ENCODE measurements around the gene ABCC11.
A peak's percentile ranks its signal among the peaks of the same experiment; 100 is the strongest.
"Not testable (repeated sequence)": the region's sequence is repeated elsewhere in the genome, so short reads cannot be mapped to it uniquely, and the experiment has no call there.

ABCC11 gene

GRCh38 chr16:48271728-48272127 is 24.4 kb upstream of the ABCC11 start:
- Mint-ChIP-seq H3K9me3 (no peaks in the 10 kb centered on the region), H3K36me3 (peaks cover 39% of the 10 kb centered on the region), H3K4me3 (no peak overlapping the region), H3K4me1 (no peaks in the 10 kb centered on the region), H3K27me3 (no peaks in the 10 kb centered on the region), H3K27ac (no peak overlapping the region)
- no peak for ATAC-seq

GRCh38 chr16:48269011-48269410 is 21.7 kb upstream of the ABCC11 start:
- Mint-ChIP-seq H3K36me3 (peaks cover 31% of the 10 kb centered on the region), H3K27ac (peak overlapping the region; percentile 28), H3K4me3 (no peak overlapping the region)

DNA sequence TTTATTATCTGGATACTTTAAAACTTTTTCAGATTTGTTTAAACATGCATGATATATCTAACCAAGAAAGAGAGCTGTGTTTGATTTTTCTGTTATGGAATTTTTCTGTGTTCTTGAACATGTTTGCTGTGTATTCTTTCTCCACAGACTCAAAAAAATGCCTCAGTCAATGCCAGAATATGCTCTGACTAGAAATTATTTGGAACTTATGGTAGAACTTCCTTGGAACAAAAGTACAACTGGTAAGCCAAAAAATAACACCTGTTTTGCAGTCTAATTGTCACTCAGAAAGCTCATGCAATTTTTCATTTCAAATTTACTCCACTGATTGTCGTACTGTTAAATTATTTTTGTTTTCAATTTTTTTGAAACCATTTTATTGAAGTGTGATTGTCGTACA is 15.3 kb upstream of the ABCC11 start:
- Mint-ChIP-seq H3K27ac (no peak overlapping the region), H3K36me3 (peaks cover 69% of the 10 kb centered on the region)
- ATAC-seq, result no peak

More at GRCh38 chr16:48269011-48269410, 21.7 kb upstream of the ABCC11 start:
- Mint-ChIP-seq H3K27me3 (no peaks in the 10 kb centered on the region), H3K9me3 (no peaks in the 10 kb centered on the region), H3K4me1 (no peaks in the 10 kb centered on the region)
- no peak for ATAC-seq

GRCh38 chr16:48261569-48261968 is 14.2 kb upstream of the ABCC11 start:
- H3K4me1 Mint-ChIP-seq, result no peaks in the 10 kb centered on the region
- H3K27ac Mint-ChIP-seq, result no peak overlapping the region
- peaks cover 6% of the 10 kb centered on the region for H3K9me3 Mint-ChIP-seq
- no peak for ATAC-seq
- H3K36me3 Mint-ChIP-seq, result peaks cover 70% of the 10 kb centered on the region
- H3K27me3 Mint-ChIP-seq, result no peaks in the 10 kb centered on the region
- no peak overlapping the region for H3K4me3 Mint-ChIP-seq

More for the DNA sequence above, 15.3 kb upstream of the ABCC11 start:
- no peaks in the 10 kb centered on the region for H3K27me3 Mint-ChIP-seq
- H3K4me1 Mint-ChIP-seq, result no peaks in the 10 kb centered on the region
- peaks cover 6% of the 10 kb centered on the region for H3K9me3 Mint-ChIP-seq
- H3K4me3 Mint-ChIP-seq, result no peak overlapping the region

GRCh38 chr16:48256579-48257177 is 9.3 kb upstream of the ABCC11 start:
- Mint-ChIP-seq H3K4me3 (no peak overlapping the region), H3K36me3 (peaks cover 70% of the 10 kb centered on the region), H3K27me3 (no peaks in the 10 kb centered on the region), H3K27ac (no peak overlapping the region), H3K4me1 (no peaks in the 10 kb centered on the region), H3K9me3 (no peaks in the 10 kb centered on the region)
- no peak for ATAC-seq

GRCh38 chr16:48252013-48252412 is 4.7 kb upstream of the ABCC11 start:
- Mint-ChIP-seq H3K4me1 (peaks cover 15% of the 10 kb centered on the region), H3K27ac (no peak overlapping the region), H3K4me3 (no peak overlapping the region), H3K27me3 (no peaks in the 10 kb centered on the region), H3K9me3 (no peaks in the 10 kb centered on the region), H3K36me3 (peaks cover 38% of the 10 kb centered on the region)
- no peak for ATAC-seq

DNA sequence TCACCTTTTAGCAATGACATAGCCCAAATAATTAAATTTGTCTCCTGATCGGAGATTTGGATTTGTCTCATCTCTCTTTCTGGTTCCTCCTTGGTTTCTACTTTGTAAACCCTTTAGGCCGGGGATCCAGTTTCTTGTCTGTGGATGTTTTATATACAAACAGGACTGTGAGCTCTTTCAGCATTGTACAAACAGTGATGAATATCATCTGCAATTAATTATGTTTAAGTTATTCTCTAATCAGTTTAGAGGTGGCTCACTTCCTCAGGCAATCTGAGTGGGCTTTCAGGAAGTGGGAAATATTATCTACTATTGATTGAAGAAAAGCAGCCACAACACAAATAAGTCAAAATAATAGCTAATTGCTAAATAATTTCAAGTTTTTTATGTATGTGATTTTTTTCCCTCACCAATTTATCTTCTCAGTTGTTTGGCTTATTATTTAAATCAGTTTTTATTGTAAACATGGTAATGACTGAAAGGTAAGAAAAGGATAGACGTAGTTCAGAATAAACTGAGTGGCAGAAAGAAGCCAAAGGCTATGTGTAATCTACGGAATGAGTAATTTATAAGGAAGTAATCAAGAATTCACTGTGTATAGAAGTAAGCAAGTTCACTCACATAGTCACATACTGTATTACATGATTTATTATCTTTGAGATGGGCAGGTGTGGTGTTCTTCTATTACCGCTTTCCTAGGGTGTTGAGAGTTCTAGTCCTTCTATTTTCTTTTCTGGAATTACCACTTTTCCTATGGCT is 3.4 kb upstream of the ABCC11 start:
- no peaks in the 10 kb centered on the region for H3K9me3 Mint-ChIP-seq
- peaks cover 27% of the 10 kb centered on the region for H3K36me3 Mint-ChIP-seq
- H3K4me1 Mint-ChIP-seq, result peaks cover 26% of the 10 kb centered on the region
- H3K27me3 Mint-ChIP-seq, result no peaks in the 10 kb centered on the region
- H3K27ac Mint-ChIP-seq, result no peak overlapping the region
- ATAC-seq, result no peak
- no peak overlapping the region for H3K4me3 Mint-ChIP-seq

DNA sequence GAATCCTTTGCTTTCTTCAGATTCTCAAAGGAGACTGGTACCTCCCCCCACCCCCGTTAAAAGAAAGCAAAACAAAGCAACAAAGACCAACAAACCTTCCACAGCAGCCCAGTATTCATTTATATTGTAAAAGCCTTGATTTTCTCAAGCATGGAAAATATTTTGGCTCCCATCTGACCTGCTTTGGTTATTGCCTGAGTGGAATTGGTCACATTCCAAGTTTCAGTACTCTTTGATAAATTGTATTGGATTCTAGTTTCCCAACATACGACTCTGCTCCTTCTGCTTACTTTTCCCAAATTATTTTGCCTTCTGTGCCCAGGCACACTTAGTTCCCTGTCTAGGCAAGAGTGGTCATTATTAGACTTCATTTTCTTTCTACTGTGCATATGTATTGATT is 1.3 kb downstream of the ABCC11 start:
- Mint-ChIP-seq H3K36me3 (no peaks in the 10 kb centered on the region), H3K27ac (no peak overlapping the region), H3K9me3 (no peaks in the 10 kb centered on the region), H3K4me3 (no peak overlapping the region), H3K27me3 (no peaks in the 10 kb centered on the region), H3K4me1 (peaks cover 36% of the 10 kb centered on the region)
- ATAC-seq, result no peak

DNA sequence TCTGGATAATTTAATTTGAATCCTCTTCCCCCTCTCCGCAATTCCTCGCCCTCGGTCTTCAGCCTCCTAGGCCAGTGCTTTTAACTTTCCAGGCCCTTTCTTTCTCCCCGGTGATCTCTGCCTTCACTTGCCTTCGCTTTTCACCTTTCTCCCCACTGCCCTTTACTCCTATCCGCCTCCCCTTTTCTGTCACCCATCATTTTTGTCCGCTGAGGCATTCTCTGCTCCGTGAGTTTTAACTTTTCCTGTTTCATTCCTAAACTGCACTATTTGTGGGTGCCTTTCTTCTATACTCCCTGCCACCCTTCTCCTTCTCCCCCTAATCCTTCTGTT is 2.5 kb downstream of the ABCC11 start:
- Mint-ChIP-seq H3K4me3 (peak overlapping the region; percentile 87), H3K27ac (peak overlapping the region; percentile 87), H3K9me3 (peaks cover 3% of the 10 kb centered on the region), H3K36me3 (no peaks in the 10 kb centered on the region), H3K27me3 (no peaks in the 10 kb centered on the region), H3K4me1 (peaks cover 31% of the 10 kb centered on the region)
- ATAC-seq, result no peak

DNA sequence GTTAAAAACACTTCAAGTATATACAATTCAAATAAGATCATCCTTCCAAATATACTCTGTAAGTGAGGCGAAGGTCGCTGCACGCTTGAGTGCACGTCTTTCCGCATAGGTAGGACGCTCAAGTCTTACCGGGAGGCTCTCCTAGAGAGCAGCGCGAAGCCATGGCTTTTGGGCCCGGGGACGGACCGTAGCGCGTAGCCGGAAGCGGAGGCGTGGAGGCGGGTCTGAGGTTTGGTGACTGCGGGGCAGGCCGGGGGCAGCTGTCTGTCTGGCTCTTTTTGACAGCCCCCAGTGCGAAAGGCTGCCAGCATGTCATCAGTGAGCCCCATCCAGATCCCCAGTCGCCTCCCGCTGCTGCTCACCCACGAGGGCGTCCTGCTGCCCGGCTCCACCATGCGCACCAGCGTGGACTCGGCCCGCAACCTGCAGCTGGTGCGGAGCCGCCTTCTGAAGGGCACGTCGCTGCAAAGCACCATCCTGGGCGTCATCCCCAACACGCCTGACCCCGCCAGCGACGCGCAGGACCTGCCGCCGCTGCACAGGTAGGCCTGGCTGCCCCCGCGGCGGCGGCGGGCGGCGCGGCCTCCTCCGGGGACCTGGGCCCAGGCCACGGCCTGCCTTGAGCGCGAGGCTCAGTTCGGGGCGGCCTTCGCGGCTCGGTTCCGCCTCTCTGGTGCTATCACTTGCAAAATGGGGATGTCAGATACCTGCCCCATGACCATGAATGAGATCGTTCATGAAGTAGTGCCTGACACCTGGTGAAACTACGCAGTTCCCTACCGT is 3.1 kb downstream of the ABCC11 start, which contains the start of gene LONP2:
Gene LONP2 (plus strand): TSS at position 221 of the 783 bp plus-strand sequence. CDS start 89 bp downstream, at position 310.
- peak; percentile 98 for ATAC-seq
- Mint-ChIP-seq H3K4me1 (peaks cover 31% of the 10 kb centered on the region), H3K27me3 (no peaks in the 10 kb centered on the region), H3K27ac (peak within 1 kb of the TSS; percentile 87), H3K9me3 (peaks cover 3% of the 10 kb centered on the region), H3K4me3 (peak within 1 kb of the TSS; percentile 87), H3K36me3 (no peaks in the 10 kb centered on the region)

- not testable (repeated sequence) for H3K27ac Mint-ChIP-seq, H3K27me3 Mint-ChIP-seq, H3K9me3 Mint-ChIP-seq, H3K36me3 Mint-ChIP-seq, ATAC-seq, H3K4me3 Mint-ChIP-seq
- peaks cover 13% of the 10 kb centered on the region for H3K4me1 Mint-ChIP-seq
These were observed 7.2 kb downstream of the ABCC11 start for GRCh38 chr16:48240147-48240546.

DNA sequence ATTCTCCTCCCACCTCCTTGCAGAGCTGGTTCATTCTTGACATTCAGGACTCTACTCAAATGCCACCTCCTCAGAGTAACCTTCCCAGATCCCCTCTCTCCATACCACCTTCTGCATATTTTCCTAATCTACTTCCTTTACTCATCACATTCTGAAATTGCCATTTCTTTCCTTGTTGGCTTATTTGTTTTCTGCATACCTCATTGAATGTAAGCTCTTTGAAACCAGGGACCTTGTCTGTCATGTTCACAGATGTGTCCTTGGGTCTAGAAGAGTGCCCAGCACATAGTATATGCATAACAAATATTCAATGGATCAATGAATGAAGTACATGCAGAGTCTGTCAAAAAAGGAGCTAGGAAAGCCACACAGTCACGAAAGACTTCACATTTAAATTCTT is 11.1 kb downstream of the ABCC11 start:
- no peaks in the 10 kb centered on the region for H3K4me1 Mint-ChIP-seq
- H3K4me3 Mint-ChIP-seq, result no peak overlapping the region
- no peak overlapping the region for H3K27ac Mint-ChIP-seq
- no peaks in the 10 kb centered on the region for H3K27me3 Mint-ChIP-seq
- ATAC-seq, result no peak
- peaks cover 3% of the 10 kb centered on the region for H3K9me3 Mint-ChIP-seq
- no peaks in the 10 kb centered on the region for H3K36me3 Mint-ChIP-seq

GRCh38 chr16:48235556-48236136 is 11.7 kb downstream of the ABCC11 start:
- ATAC-seq, result no peak
- H3K36me3 Mint-ChIP-seq, result no peaks in the 10 kb centered on the region
- H3K27ac Mint-ChIP-seq, result no peak overlapping the region
- H3K9me3 Mint-ChIP-seq, result peaks cover 3% of the 10 kb centered on the region
- H3K4me1 Mint-ChIP-seq, result no peaks in the 10 kb centered on the region
- no peaks in the 10 kb centered on the region for H3K27me3 Mint-ChIP-seq
- no peak overlapping the region for H3K4me3 Mint-ChIP-seq

GRCh38 chr16:48235058-48235555 is 12.2 kb downstream of the ABCC11 start:
- H3K9me3 Mint-ChIP-seq, result peaks cover 1% of the 10 kb centered on the region
- peaks cover 5% of the 10 kb centered on the region for H3K27me3 Mint-ChIP-seq
- H3K27ac Mint-ChIP-seq, result no peak overlapping the region
- no peak for ATAC-seq
- no peaks in the 10 kb centered on the region for H3K36me3 Mint-ChIP-seq
- no peak overlapping the region for H3K4me3 Mint-ChIP-seq
- H3K4me1 Mint-ChIP-seq, result no peaks in the 10 kb centered on the region

DNA sequence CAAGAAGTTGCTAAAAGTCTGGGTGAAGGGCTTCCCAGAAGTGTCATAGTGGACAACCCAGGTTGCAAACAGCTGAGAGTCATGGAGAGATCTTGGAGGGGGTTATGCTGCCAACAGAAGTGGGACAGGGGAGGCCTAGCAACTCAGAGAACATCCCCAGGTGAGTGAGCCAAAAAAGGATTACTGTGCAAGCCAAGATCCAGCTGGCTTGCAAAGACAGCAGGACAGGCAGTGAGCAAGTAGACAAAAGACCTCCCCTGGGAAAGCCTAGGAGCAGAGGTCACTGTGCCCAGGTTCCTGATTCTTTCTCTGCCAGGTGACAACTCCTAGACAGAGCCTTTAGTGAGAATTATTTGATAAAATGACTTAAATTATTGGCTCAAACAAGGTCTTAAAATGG is 12.7 kb downstream of the ABCC11 start:
- Mint-ChIP-seq H3K4me1 (no peaks in the 10 kb centered on the region), H3K36me3 (no peaks in the 10 kb centered on the region), H3K27ac (no peak overlapping the region), H3K9me3 (no peaks in the 10 kb centered on the region), H3K4me3 (no peak overlapping the region), H3K27me3 (peaks cover 10% of the 10 kb centered on the region)
- no peak for ATAC-seq

Measured in stimulated activated memory B cell treated with anti-CD40 and anti-IgM and Interleukin-4, amounts not matched to agents 10 μg/mL and 1 μg/mL and 100 μg/mL, for 72 hours (primary cell).